NOMO-1 treated with DMSO at 0.1 percent for 48 hours (cell line): ENCODE data around the gene BRF1.

ENCODE experiments used
- DNase-seq: peaks from one replicate; lab custom pipeline; 2025; ENCODE audit not compliant: unreplicated experiment; lab: John Stamatoyannopoulos, UW

The BRF1 gene

GRCh38 chr14:105211086-105211757 is 89.6 kb downstream of the BRF1 start:
- DNase-seq, result no peak

GRCh38 chr14:105210266-105211025 is 90.4 kb downstream of the BRF1 start:
- no peak for DNase-seq

GRCh38 chr14:105209646-105210045 is 91.2 kb downstream of the BRF1 start:
- DNase-seq, result no peak

- no peak for DNase-seq
Measured at GRCh38 chr14:105209091-105209490, 91.7 kb downstream of the BRF1 start.

GRCh38 chr14:105208738-105209075 is 92.1 kb downstream of the BRF1 start:
- no peak for DNase-seq

- DNase-seq, result no peak
Measured at GRCh38 chr14:105207996-105208737, 92.6 kb downstream of the BRF1 start.

- DNase-seq, result no peak
Measured at GRCh38 chr14:105207460-105207901, 93.3 kb downstream of the BRF1 start.

- DNase-seq, result no peak
Measured at GRCh38 chr14:105206873-105207272, 93.9 kb downstream of the BRF1 start.

- DNase-seq, result no peak
Measured at GRCh38 chr14:105205673-105206208, 95.1 kb downstream of the BRF1 start.

- no peak for DNase-seq
Measured at GRCh38 chr14:105204931-105205672, 95.7 kb downstream of the BRF1 start.

- no peak for DNase-seq
Measured at GRCh38 chr14:105204206-105204930, 96.4 kb downstream of the BRF1 start.

GRCh38 chr14:105203701-105204100 is 97.1 kb downstream of the BRF1 start:
- no peak for DNase-seq

- peak; percentile 17 for DNase-seq
Measured at GRCh38 chr14:105203057-105203531, 97.7 kb downstream of the BRF1 start.

GRCh38 chr14:105201925-105202513 is 98.8 kb downstream of the BRF1 start:
- DNase-seq, result peak; percentile 66

- peak; percentile 66 for DNase-seq
Measured at GRCh38 chr14:105201156-105201924, 99.5 kb downstream of the BRF1 start.

- DNase-seq, result no peak
Measured at GRCh38 chr14:105200641-105201040, 100.2 kb downstream of the BRF1 start.

- no peak for DNase-seq
Measured at GRCh38 chr14:105200074-105200473, 100.7 kb downstream of the BRF1 start.

- no peak for DNase-seq
Measured at GRCh38 chr14:105199093-105199492, 101.7 kb downstream of the BRF1 start.

GRCh38 chr14:105198588-105198987 is 102.2 kb downstream of the BRF1 start:
- DNase-seq, result no peak
